Psoas muscle (tissue), 8 donors: Measurements from ENCODE around the gene KCNAB1. TPM values are rescaled to one million over a fixed set of nuclear protein-coding genes. Genes with fewer than 3 reads are reported as not detected.
A peak's percentile ranks its signal among the peaks of the same experiment; 100 is the strongest.

Source experiments
- ATAC-seq, 4 donors: fragments of 200-7000 bp; cut with Tn5 transposase; one replicate each; pipeline ENCODE4 v1.9.1; 2020; ENCODE audit warnings: moderate library complexity in 3 of 4, mild to moderate bottlenecking in 2 of 4
- DNase-seq, 2 donors: peaks; one replicate each; pipeline ENCODE4 v3.0.0-alpha.2; 2020
- H3K27ac ChIP-seq: fragments of 200-600 bp; one replicate; pipeline ENCODE4 v1.8.0; 2022
- H3K27me3 ChIP-seq, 3 donors: fragments of 200-600 bp in 1 of 3; one replicate each; pipeline versions ENCODE4 v1.6.1 to v1.8.0; 2013 to 2022; ENCODE audit warnings: low read length in 2 of 3, mild to moderate bottlenecking in 2 of 3, moderate library complexity in 1 of 3; ENCODE audit not compliant: insufficient read depth in 3 of 3
- H3K36me3 ChIP-seq, 2 donors: fragments of 200-600 bp in 1 of 2; one replicate each; pipeline versions ENCODE4 v1.6.1 to v1.8.0; 2013 to 2022; ENCODE audit warnings: low read depth in 1 of 2, mild to moderate bottlenecking in 1 of 2, moderate library complexity in 1 of 2; ENCODE audit not compliant: insufficient read depth in 1 of 2
- H3K4me1 ChIP-seq: fragments of 200-600 bp; one replicate; pipeline ENCODE4 v1.8.0; 2022
- H3K4me3 ChIP-seq: fragments of 200-600 bp; one replicate; pipeline ENCODE4 v1.8.0; 2022; ENCODE audit warnings: mild to moderate bottlenecking
- H3K9me3 ChIP-seq: fragments of 200-600 bp; one replicate; pipeline ENCODE4 v1.8.0; 2022
- WGBS, 3 donors: extraction: QIAGEN DNeasy Blood & Tissue Kit; methylation state at CpG; one replicate each; pipeline versions ENCODE4 v1.1.6 to v1.1.7; 2013; 5-methylcytosine and 5-hydroxymethylcytosine counted together
- intact Hi-C, 2 donors: fragments of 100-400 bp; cut with DNase I; formaldehyde crosslinking; loops; one replicate each; pipeline versions ENCODE4 v1.11.0 to v1.14.2; 2022
- polyA plus RNA-seq, 3 donors: library from polyadenylated mRNA; stranded (reverse); fragments of 200-250 nt; gene quantifications; one replicate each; pipeline ENCODE4 v1.2.3, GENCODE V29; 2013
- total RNA-seq, 4 donors: library from RNA; stranded (reverse); fragmentation: NEBNext Ultra II Directional in 2 of 4; extraction: Animal tissue kit (Norgen Biotek cat#: 25700) in 2 of 4; gene quantifications; one replicate each; pipeline versions ENCODE4 v1.2.1 to v1.2.4, GENCODE V29; 2021 to 2023
- TF ChIP-seq, protein P1 (sequence below): fragments of 200-600 bp; IDR thresholded peaks from one replicate; pipeline ENCODE4 v1.8.0; 2022; ENCODE audit warnings: antibody characterized with exemption
- donor health status: healthy with polysubstance abuse.
- donor health status: DM: no; HTN: no; CAD: no; lungs with moderate emphysema.
- donor health status: Bipolar disorder and iron deficiency.
- donor health status: healthy.
- donor health status: DM: yes; HTN: yes; CAD: no.
- donor health status: DM: no; HTN: no; CAD: no.
- donor health status: DM: no; HTN: no; CAD: no.
- donor health status: DM: yes; HTN: yes; CAD: no.

KCNAB1 gene
- total and polyA plus RNA-seq, 7 donors: 0.66 to 3.1 (median 0.91) TPM

DNA sequence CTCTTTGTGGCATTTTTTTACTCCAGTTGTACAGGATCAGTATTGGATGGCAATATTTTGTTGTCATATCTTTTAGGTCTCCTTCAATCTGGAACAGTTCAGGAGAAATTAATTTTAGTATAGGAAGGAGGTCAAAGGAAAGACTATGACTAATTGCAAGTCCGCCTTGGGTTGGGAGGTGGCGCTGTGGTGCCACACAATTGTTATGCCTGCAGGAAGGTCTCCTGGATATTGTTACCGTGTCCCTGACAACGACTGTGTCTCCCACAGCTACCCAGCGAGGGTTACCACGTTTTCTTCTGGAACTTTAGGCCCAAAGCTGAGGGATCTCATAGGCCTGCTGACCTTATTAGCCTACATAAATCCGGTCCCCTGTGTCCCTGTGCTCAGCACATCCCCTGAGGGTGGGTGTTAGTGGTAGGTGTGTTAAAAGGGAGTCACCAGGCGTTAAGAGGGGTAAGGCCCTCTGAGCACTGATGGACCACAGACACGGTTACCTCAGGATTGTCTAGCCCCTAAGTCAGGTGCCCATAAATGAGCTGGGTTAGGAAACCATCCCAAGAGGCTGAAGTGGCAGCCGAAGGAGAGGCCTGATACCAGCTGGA is 31.5 kb downstream of the KCNAB1 start:
- intact Hi-C loops: loop anchor here (2.0 to 10.0 kb wide), 4 partner anchors 300 to 930 kb away; no protein-coding TSS in a partner anchor
- peak; percentile 56 to 76 (median 70) for ATAC-seq

DNA sequence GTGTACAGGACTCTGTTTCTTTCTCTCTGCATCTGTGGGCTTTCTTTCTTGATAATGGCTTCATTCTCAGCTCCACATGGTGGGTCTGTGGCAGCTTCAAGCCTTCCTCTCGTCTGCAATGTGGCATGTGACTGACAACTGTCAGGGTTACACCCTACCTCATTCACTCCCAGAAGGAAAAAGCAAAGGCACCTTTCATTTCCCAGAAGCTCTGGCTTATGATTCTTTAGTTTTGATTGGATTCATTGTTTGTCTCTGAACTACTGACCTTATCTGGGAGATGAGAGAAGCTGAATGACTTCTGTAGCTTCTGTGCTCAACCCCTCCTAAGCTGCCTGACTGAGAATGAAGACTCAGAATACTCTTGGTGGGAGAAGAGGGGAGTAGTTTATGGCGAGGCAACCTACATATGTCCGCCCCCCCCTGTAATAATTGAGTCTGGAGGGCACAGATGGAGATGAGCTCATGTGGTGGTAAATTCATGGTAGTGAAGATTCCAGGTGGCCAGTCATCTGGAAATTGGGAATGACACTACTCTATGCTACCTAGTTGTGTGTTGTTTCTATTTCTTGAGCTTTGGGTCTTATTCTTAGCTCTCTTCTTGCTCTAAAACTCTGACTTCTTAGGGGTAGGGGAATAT is 38.4 kb downstream of the KCNAB1 start:
- WGBS, 3 donors: 73 to 85% (median 76%) methylated on average over 3 of the region's 3 CpGs
- ATAC-seq (no peak), DNase-seq (no peak)
- H3K4me1 ChIP-seq: no peaks in the 10 kb centered on the region
- TF ChIP-seq, protein P1, sequence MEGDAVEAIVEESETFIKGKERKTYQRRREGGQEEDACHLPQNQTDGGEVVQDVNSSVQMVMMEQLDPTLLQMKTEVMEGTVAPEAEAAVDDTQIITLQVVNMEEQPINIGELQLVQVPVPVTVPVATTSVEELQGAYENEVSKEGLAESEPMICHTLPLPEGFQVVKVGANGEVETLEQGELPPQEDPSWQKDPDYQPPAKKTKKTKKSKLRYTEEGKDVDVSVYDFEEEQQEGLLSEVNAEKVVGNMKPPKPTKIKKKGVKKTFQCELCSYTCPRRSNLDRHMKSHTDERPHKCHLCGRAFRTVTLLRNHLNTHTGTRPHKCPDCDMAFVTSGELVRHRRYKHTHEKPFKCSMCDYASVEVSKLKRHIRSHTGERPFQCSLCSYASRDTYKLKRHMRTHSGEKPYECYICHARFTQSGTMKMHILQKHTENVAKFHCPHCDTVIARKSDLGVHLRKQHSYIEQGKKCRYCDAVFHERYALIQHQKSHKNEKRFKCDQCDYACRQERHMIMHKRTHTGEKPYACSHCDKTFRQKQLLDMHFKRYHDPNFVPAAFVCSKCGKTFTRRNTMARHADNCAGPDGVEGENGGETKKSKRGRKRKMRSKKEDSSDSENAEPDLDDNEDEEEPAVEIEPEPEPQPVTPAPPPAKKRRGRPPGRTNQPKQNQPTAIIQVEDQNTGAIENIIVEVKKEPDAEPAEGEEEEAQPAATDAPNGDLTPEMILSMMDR: no peak
- no peaks in the 10 kb centered on the region for H3K27me3 ChIP-seq
- H3K27ac ChIP-seq: no peak overlapping the region
- intact Hi-C loops: loop anchor here in 1 of 2 donors (10.0 kb wide), 1 partner anchor 916 kb away; no protein-coding TSS in a partner anchor
- no peaks in the 10 kb centered on the region for H3K9me3 ChIP-seq
- no peaks in the 10 kb centered on the region for H3K36me3 ChIP-seq
- no peak overlapping the region for H3K4me3 ChIP-seq

More for the DNA sequence above, 31.5 kb downstream of the KCNAB1 start:
- H3K27ac ChIP-seq: no peak overlapping the region
- peaks cover 6% of the 10 kb centered on the region for H3K4me1 ChIP-seq
- 42 to 46% (median 44%) methylated on average over 10 of the region's 10 CpGs for WGBS, 3 donors
- H3K27me3 ChIP-seq: no peaks in the 10 kb centered on the region
- TF ChIP-seq, protein P1: peak; percentile 55
- H3K36me3 ChIP-seq: no peaks in the 10 kb centered on the region
- DNase-seq: peak; percentile 45 to 54
- no peaks in the 10 kb centered on the region for H3K9me3 ChIP-seq
- H3K4me3 ChIP-seq: no peak overlapping the region

DNA sequence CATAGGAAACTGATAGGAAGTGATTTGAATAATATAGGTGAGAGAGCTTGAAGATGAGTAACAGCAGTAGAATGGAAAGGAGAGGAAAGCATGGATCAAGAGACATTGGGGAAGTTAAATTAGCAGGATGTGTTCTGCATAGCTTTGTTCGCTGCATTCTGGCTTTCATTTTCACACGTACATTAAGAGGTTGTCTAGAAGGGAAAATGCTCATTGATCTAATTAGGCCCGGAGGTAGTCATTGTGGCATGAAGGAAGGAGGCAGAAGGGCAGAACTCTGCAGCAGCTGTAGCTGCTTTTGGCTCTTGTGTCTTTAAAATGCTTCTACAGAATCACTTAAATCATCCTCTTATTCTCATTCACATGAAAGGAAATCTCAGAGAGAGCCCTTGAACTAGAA is 40.3 kb downstream of the KCNAB1 start:
- no peak overlapping the region for H3K4me3 ChIP-seq
- no peaks in the 10 kb centered on the region for H3K9me3 ChIP-seq
- 34 to 49% (median 48%) methylated on average over 3 of the region's 3 CpGs for WGBS, 3 donors
- no peaks in the 10 kb centered on the region for H3K27me3 ChIP-seq
- no peak for ATAC-seq
- H3K4me1 ChIP-seq: no peaks in the 10 kb centered on the region
- TF ChIP-seq, protein P1: no peak
- no peak overlapping the region for H3K27ac ChIP-seq
- intact Hi-C loops: no loop called here
- DNase-seq: no peak
- no peaks in the 10 kb centered on the region for H3K36me3 ChIP-seq

DNA sequence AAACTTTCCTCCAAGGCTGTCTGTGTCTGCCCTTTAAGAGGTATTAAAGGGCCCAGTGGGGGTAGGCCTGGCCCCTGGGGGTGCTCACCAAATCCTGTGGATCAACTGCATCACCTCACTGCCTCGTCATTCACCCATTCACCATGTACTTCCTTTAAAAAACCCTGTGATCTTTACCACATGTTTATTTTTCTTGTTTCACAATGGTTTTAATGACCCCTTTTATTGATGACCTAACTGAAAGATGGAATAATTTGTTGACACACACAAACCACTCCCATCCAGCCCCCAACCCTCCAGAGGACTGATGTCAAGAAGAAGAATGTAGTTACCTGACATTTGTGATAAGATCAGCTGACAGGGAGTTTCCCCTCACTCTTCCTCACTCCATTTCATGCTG is 40.8 kb downstream of the KCNAB1 start:
- DNase-seq (no peak), ATAC-seq (no peak)
- TF ChIP-seq, protein P1: no peak
- Histone ChIP-seq H3K9me3 (no peaks in the 10 kb centered on the region), H3K4me1 (no peaks in the 10 kb centered on the region), H3K27me3 (no peaks in the 10 kb centered on the region), H3K36me3 (no peaks in the 10 kb centered on the region), H3K4me3 (no peak overlapping the region), H3K27ac (no peak overlapping the region)
- intact Hi-C loops: no loop called here
- 50 to 67% (median 59%) methylated on average over 1 of the region's 1 CpG for WGBS, 3 donors
